Caco-2 (cell line): ENCODE results near the gene EMP1. TPM values are rescaled to one million over a fixed set of nuclear protein-coding genes. Genes with fewer than 3 reads are reported as not detected.

Source experiments
- BruUV-seq: library from RNA; stranded (reverse); fragments of 400-500 nt; replicated peaks from 2 replicates; lab custom pipeline; 2021; lab: Mats Ljungman, UMichigan
- CTCF ChIA-PET: fragments of 300-600 bp; sonication (Branson Sonifier 250); formaldehyde crosslinking; loops from one replicate; lab custom pipeline; 2022; ENCODE audit warnings: antibody characterized with exemption; lab: Charles Lee
- POLR2A ChIA-PET: fragments of 300-600 bp; sonication (Branson Sonifier 250); formaldehyde crosslinking; loops from one replicate; lab custom pipeline; 2022; ENCODE audit warnings: antibody characterized with exemption; lab: Charles Lee
- DNase-seq, 2 experiments: peaks; one replicate each; pipeline versions ENCODE4 v3.0.0 to v3.0.0-alpha.2; 2020 to 2022
- H3K27me3 ChIP-seq: replicated peaks from 2 replicates; pipeline ENCODE4 v1.6.0; 2011; ENCODE audit warnings: low read length; ENCODE audit not compliant: control insufficient read depth, insufficient read depth
- H3K36me3 ChIP-seq: 2 replicates; pipeline ENCODE4 v1.5.1; 2011; ENCODE audit warnings: low read length; ENCODE audit not compliant: control insufficient read depth, insufficient read depth
- H3K4me1 ChIP-seq: fragments of 250-450 bp; sonication (Bioruptor Pico); 2 replicates; pipeline ENCODE4 v1.5.1; 2020; ENCODE audit warnings: mild to moderate bottlenecking
- H3K4me3 ChIP-seq: 2 replicates; pipeline ENCODE4 v1.5.1; 2011; ENCODE audit warnings: low read depth, mild to moderate bottlenecking, control low read depth, low read length
- H3K9me3 ChIP-seq: fragments of 250-450 bp; sonication (Bioruptor Pico); 2 replicates; pipeline ENCODE4 v1.5.1; 2020; ENCODE audit warnings: mild to moderate bottlenecking, moderate library complexity
- H3K27ac Mint-ChIP-seq: one replicate; pipeline ENCODE4 v1.8.0; 2022; ENCODE audit warnings: mixed read lengths; ENCODE audit not compliant: unreplicated experiment
- H3K27me3 Mint-ChIP-seq: one replicate; pipeline ENCODE4 v1.8.0; 2022; ENCODE audit warnings: mixed read lengths; ENCODE audit not compliant: insufficient read depth, unreplicated experiment
- H3K36me3 Mint-ChIP-seq: one replicate; pipeline ENCODE4 v1.8.0; 2022; ENCODE audit warnings: mild to moderate bottlenecking, mixed read lengths; ENCODE audit not compliant: insufficient read depth, unreplicated experiment
- H3K4me1 Mint-ChIP-seq: one replicate; pipeline ENCODE4 v1.8.0; 2022; ENCODE audit warnings: low read depth, mixed read lengths; ENCODE audit not compliant: unreplicated experiment
- H3K4me3 Mint-ChIP-seq: one replicate; pipeline ENCODE4 v1.8.0; 2022; ENCODE audit warnings: mild to moderate bottlenecking, moderate library complexity, mixed read lengths; ENCODE audit not compliant: unreplicated experiment
- H3K9me3 Mint-ChIP-seq: one replicate; pipeline ENCODE4 v1.8.0; 2022; ENCODE audit warnings: mixed read lengths; ENCODE audit not compliant: unreplicated experiment
- intact Hi-C: fragments of 100-400 bp; cut with micrococcal nuclease; formaldehyde crosslinking; loops from one replicate; pipeline ENCODE4 v1.10.0; 2022; ENCODE audit not compliant: unreplicated experiment
- total RNA-seq: library from RNA; stranded (reverse); gene quantifications from 2 replicates; pipeline ENCODE4 v1.2.3, GENCODE V29; 2022
- TF ChIP-seq, protein P1 (sequence below), 2 experiments: fragments of 200-600 bp in 1 of 2; IDR thresholded peaks; 1 replicate in 1 of 2; 2 replicates in 1 of 2; pipeline versions ENCODE4 v1.5.1 to v1.8.0; 2011 to 2022; ENCODE audit warnings: antibody characterized with exemption in 1 of 2, control low read depth in 1 of 2, inconsistent platforms in 1 of 2, low read depth in 1 of 2, low read length in 1 of 2, mild to moderate bottlenecking in 1 of 2, moderate library complexity in 1 of 2; ENCODE audit not compliant: insufficient read depth in 1 of 2, severe bottlenecking in 1 of 2, unreplicated experiment in 1 of 2

The EMP1 gene
- total RNA-seq, 1 experiment from 2014 or later = 6.6 TPM

DNA sequence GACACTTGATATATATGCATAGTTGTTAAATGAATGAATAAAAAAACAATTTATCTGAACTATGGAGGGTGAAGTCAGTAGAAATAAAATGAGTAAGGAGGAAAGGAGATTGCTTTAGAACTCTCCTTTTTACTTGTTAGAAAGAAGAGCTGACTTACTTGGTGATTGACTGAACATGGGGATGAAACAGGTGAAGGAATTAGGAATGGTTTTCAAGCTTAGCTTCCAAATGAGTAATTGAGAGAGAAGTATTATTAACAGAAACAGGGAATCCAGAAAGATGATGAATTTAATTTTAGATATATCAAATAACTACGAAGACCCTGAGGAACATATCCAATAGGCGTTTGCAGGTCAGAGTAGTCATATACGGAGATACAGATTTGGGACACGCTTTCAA, 33.6 kb upstream of the EMP1 start:
- Histone ChIP-seq H3K4me1 (peaks cover 6% of the 10 kb centered on the region; the same call in 1 of the 2 replicates), H3K27me3 (no peaks in the 10 kb centered on the region), H3K9me3 (no peaks in the 10 kb centered on the region; the same call in none of the 2 replicates), H3K36me3 (no peaks in the 10 kb centered on the region), H3K4me3 (no peak overlapping the region)
- intact Hi-C loops = no loop called here
- TF ChIP-seq, protein P1, sequence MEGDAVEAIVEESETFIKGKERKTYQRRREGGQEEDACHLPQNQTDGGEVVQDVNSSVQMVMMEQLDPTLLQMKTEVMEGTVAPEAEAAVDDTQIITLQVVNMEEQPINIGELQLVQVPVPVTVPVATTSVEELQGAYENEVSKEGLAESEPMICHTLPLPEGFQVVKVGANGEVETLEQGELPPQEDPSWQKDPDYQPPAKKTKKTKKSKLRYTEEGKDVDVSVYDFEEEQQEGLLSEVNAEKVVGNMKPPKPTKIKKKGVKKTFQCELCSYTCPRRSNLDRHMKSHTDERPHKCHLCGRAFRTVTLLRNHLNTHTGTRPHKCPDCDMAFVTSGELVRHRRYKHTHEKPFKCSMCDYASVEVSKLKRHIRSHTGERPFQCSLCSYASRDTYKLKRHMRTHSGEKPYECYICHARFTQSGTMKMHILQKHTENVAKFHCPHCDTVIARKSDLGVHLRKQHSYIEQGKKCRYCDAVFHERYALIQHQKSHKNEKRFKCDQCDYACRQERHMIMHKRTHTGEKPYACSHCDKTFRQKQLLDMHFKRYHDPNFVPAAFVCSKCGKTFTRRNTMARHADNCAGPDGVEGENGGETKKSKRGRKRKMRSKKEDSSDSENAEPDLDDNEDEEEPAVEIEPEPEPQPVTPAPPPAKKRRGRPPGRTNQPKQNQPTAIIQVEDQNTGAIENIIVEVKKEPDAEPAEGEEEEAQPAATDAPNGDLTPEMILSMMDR (IDR thresholded peaks at IDR 0.05; ENCODE audit: insufficient read depth in 1 of 2, low read depth in 1 of 2, low read length in 1 of 2, severe bottlenecking in 1 of 2, unreplicated experiment in 1 of 2) = no peak
- POLR2A ChIA-PET = no interaction called here
- BruUV-seq = no TSS peak
- CTCF ChIA-PET = interaction anchor here (0.5 kb wide), 1 partner anchor 576 kb away, joined by 3 read pairs; no protein-coding TSS in a partner anchor
- no peaks in the 10 kb centered on the region for H3K36me3 Mint-ChIP-seq
- H3K4me1 Mint-ChIP-seq = peaks cover under 1% of the 10 kb centered on the region
- H3K4me3 Mint-ChIP-seq = no peak overlapping the region
- no peaks in the 10 kb centered on the region for H3K9me3 Mint-ChIP-seq
- no peak overlapping the region for H3K27ac Mint-ChIP-seq
- no peak for DNase-seq
- no peaks in the 10 kb centered on the region for H3K27me3 Mint-ChIP-seq

DNA sequence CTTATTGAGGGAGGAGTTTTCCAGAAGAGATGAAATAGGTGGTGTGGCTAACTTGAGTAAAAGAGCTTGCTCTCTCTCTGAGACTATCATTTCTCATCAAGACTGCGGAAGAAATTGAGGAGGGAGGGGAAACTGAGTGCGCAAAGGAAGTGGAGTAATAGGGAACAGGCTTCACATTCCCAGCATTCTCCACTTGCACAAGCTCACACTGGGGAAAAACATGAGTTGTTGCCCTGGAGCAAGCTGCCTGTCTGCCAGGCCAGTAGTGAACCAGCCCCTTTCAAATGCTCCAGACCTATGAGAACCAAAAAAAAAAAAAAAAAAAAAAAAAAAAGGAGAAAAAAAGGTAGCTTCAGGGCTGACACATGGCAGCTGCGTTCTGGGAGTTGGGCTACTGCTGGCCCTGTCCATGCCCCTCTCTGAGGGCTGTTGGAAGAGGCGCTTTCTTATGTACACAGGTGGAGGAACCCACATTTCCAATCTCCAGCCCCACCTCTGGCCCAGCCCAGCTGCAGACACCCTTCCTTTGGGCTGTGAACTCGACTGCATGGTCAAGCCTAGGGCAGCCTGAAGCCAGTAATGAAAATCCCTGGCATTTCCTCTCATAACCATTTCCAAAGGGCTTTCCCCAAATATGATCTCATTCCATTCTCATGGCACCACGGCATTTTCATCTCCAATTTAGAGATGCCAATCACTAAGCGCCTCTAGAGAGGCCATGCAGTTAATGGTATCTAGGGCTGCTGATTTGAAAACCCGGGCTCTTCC, 32.5 kb upstream of the EMP1 start:
- no peaks in the 10 kb centered on the region for H3K27me3 Mint-ChIP-seq
- no peaks in the 10 kb centered on the region for H3K27me3 ChIP-seq
- intact Hi-C loops = no loop called here
- H3K4me3 ChIP-seq = no peak overlapping the region
- ChIA-PET POLR2A (no interaction called here), CTCF (interaction anchor here (0.6 kb wide), 1 partner anchor 37 kb away, joined by 3 read pairs; no protein-coding TSS in a partner anchor)
- no TSS peak for BruUV-seq
- H3K36me3 ChIP-seq = no peaks in the 10 kb centered on the region
- no peaks in the 10 kb centered on the region for H3K9me3 Mint-ChIP-seq
- H3K27ac Mint-ChIP-seq = no peak overlapping the region
- TF ChIP-seq, protein P1 (IDR thresholded peaks at IDR 0.05; ENCODE audit: insufficient read depth in 1 of 2, low read depth in 1 of 2, low read length in 1 of 2, severe bottlenecking in 1 of 2, unreplicated experiment in 1 of 2) = no peak
- H3K4me1 Mint-ChIP-seq = no peaks in the 10 kb centered on the region
- no peak for DNase-seq
- H3K36me3 Mint-ChIP-seq = no peaks in the 10 kb centered on the region
- no peak overlapping the region for H3K4me3 Mint-ChIP-seq
- peaks cover 6% of the 10 kb centered on the region; the same call in 1 of the 2 replicates for H3K4me1 ChIP-seq
- no peaks in the 10 kb centered on the region; the same call in 1 of the 2 replicates for H3K9me3 ChIP-seq

DNA sequence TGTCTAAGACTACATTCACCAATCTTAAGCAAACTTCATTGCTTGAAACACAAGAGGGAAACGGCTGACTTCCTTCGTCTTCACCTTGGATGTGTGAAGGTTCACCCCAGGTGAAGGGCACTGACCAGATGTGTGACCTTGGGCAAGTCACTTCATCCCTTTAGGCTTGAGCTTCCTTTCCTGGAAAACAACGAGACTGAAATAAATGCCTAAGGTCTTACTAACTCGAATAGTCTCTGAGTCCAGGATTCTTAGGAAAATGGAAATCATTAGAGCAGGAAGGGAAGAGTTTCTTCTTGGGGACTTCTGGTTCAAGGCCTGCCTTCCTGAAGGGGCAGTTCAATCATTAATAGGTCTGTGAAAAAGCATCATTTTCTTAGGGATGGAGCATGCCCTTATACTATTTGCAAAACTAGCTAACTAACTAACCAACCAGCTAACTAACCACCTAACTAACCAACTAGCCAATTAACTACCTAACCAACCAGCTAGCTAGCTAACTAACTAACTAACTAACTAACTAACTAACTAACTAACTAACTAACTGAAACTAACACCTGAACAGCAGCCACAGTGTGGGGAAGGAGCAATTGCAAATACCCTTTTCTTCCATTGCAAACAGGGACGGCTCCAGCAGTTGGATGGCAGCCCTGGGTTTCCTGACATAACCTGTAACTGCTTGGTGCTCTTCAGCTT, 31.5 kb upstream of the EMP1 start:
- Histone ChIP-seq H3K36me3 (no peaks in the 10 kb centered on the region), H3K9me3 (no peaks in the 10 kb centered on the region; the same call in 1 of the 2 replicates), H3K27me3 (no peaks in the 10 kb centered on the region), H3K4me3 (no peak overlapping the region), H3K4me1 (peaks cover 6% of the 10 kb centered on the region; the same call in 1 of the 2 replicates)
- BruUV-seq = no TSS peak
- Mint-ChIP-seq H3K4me1 (peaks cover 9% of the 10 kb centered on the region), H3K27me3 (no peaks in the 10 kb centered on the region), H3K4me3 (no peak overlapping the region), H3K36me3 (no peaks in the 10 kb centered on the region), H3K27ac (no peak overlapping the region), H3K9me3 (no peaks in the 10 kb centered on the region)
- intact Hi-C loops = no loop called here
- CTCF ChIA-PET = interaction anchor here (0.6 kb wide), 1 partner anchor 11 kb away, joined by 3 read pairs; no protein-coding TSS in a partner anchor
- no peak for DNase-seq
- TF ChIP-seq, protein P1 (IDR thresholded peaks at IDR 0.05; ENCODE audit: insufficient read depth in 1 of 2, low read depth in 1 of 2, low read length in 1 of 2, severe bottlenecking in 1 of 2, unreplicated experiment in 1 of 2) = no peak
- POLR2A ChIA-PET = no interaction called here
